Measurements from ENCODE around the gene GNAT3. TPM values are rescaled to one million over a fixed set of nuclear protein-coding genes. Genes with fewer than 3 reads are reported as not detected.

GNAT3 gene
- total and polyA plus RNA-seq, 12 donors, result not detected

DNA sequence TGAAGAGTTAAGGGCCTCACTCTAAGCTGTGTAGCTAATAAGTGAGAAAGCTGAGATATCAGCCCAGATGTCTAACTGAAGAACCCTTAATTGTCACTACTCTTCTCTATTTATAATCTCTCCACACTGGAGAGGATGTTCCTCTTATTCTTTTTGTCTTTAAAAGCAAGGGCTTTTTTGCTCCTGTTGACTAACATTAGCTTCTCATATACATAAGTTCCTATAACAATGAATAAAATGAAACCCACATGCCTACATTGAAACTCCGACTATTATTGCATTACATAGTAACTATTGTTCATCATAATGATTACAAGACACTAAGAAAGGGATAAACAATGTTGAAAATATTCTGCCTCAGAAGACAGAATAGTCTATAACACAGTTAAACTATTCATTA lies 67.1 kb downstream of the GNAT3 start:
- Histone ChIP-seq H3K27ac (no peak overlapping the region), H3K4me3 (no peak overlapping the region), H3K9me3 (replicated peaks in 1 of 3) (no peaks in the 10 kb centered on the region), H3K36me3 (replicated peaks in 1 of 2) (no peaks in the 10 kb centered on the region), H3K4me1 (replicated peaks in 1 of 2) (peaks cover 0 to 11% of the 10 kb centered on the region in 2 donors), H3K27me3 (no peaks in the 10 kb centered on the region)
- intact Hi-C loops (cut with DNase I), result no loop called here
- 77 to 94% (median 84%) methylated on average over 1 of the region's 1 CpG for WGBS, 4 donors
- no peak for DNase-seq
- TF ChIP-seq, protein P1, sequence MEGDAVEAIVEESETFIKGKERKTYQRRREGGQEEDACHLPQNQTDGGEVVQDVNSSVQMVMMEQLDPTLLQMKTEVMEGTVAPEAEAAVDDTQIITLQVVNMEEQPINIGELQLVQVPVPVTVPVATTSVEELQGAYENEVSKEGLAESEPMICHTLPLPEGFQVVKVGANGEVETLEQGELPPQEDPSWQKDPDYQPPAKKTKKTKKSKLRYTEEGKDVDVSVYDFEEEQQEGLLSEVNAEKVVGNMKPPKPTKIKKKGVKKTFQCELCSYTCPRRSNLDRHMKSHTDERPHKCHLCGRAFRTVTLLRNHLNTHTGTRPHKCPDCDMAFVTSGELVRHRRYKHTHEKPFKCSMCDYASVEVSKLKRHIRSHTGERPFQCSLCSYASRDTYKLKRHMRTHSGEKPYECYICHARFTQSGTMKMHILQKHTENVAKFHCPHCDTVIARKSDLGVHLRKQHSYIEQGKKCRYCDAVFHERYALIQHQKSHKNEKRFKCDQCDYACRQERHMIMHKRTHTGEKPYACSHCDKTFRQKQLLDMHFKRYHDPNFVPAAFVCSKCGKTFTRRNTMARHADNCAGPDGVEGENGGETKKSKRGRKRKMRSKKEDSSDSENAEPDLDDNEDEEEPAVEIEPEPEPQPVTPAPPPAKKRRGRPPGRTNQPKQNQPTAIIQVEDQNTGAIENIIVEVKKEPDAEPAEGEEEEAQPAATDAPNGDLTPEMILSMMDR (IDR thresholded peaks at IDR 0.05), result no peak
- no peak for TF ChIP-seq POLR2A (IDR thresholded peaks at IDR 0.05)

DNA sequence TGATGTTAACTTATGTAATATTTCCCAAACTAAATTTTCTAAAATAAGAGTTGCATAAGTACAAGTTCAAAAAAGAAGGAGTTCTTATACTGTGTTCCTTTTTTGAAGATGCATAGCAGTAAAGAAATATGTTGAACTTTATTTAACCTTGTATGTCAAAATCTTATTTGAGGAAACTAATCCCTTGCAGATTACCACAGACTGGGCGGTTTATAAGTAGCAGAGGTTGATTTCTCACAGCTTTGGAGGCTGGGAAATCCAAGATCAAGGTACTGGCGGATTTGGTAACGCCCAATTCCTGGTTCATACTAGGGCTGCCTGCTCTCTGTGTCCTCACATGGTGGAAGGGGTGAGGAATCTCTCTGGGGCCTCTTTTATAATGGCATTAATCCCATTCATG lies 68.5 kb downstream of the GNAT3 start:
- 77 to 97% (median 80%) methylated on average over 2 to 3 of the region's 3 CpGs for WGBS, 4 donors
- TF ChIP-seq, protein P1 (IDR thresholded peaks at IDR 0.05), result no peak
- no peak for TF ChIP-seq POLR2A (IDR thresholded peaks at IDR 0.05)
- Histone ChIP-seq H3K4me3 (no peak overlapping the region), H3K9me3 (replicated peaks in 1 of 3) (no peaks in the 10 kb centered on the region), H3K36me3 (replicated peaks in 1 of 2) (no peaks in the 10 kb centered on the region), H3K27ac (no peak overlapping the region), H3K27me3 (no peaks in the 10 kb centered on the region), H3K4me1 (replicated peaks in 1 of 2) (peaks cover 0 to 11% of the 10 kb centered on the region in 2 donors)
- intact Hi-C loops (cut with DNase I), result no loop called here
- DNase-seq, result no peak

DNA sequence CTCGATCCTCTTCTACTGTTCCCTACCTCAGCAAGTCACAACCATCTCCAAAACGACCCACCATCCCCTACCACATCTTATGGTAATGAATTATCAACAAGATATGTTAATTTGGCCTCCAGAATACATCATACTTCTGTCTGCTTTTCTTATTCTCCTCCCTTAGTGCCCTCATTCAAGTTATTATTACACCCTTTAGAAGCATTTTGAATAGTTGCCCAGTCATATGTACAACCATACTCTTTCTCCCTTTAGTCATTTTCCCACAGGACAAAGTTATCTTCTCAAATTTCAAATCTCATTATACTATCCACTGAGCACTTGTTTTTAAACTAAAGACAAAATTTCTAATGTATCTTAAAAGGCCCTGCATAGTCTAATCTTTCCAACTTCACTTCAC lies 71.0 kb downstream of the GNAT3 start:
- Histone ChIP-seq H3K27me3 (no peaks in the 10 kb centered on the region), H3K9me3 (replicated peaks in 1 of 3) (no peaks in the 10 kb centered on the region), H3K36me3 (replicated peaks in 1 of 2) (no peaks in the 10 kb centered on the region), H3K4me3 (no peak overlapping the region), H3K27ac (no peak overlapping the region), H3K4me1 (replicated peaks in 1 of 2) (peaks cover 0 to 11% of the 10 kb centered on the region in 2 donors)
- DNase-seq, result no peak
- WGBS, 4 donors, result 32 to 57% (median 46%) methylated on average over 2 of the region's 2 CpGs
- TF ChIP-seq POLR2A (IDR thresholded peaks at IDR 0.05), result no peak
- TF ChIP-seq, protein P1 (IDR thresholded peaks at IDR 0.05), result no peak
- intact Hi-C loops (cut with DNase I), result no loop called here

DNA sequence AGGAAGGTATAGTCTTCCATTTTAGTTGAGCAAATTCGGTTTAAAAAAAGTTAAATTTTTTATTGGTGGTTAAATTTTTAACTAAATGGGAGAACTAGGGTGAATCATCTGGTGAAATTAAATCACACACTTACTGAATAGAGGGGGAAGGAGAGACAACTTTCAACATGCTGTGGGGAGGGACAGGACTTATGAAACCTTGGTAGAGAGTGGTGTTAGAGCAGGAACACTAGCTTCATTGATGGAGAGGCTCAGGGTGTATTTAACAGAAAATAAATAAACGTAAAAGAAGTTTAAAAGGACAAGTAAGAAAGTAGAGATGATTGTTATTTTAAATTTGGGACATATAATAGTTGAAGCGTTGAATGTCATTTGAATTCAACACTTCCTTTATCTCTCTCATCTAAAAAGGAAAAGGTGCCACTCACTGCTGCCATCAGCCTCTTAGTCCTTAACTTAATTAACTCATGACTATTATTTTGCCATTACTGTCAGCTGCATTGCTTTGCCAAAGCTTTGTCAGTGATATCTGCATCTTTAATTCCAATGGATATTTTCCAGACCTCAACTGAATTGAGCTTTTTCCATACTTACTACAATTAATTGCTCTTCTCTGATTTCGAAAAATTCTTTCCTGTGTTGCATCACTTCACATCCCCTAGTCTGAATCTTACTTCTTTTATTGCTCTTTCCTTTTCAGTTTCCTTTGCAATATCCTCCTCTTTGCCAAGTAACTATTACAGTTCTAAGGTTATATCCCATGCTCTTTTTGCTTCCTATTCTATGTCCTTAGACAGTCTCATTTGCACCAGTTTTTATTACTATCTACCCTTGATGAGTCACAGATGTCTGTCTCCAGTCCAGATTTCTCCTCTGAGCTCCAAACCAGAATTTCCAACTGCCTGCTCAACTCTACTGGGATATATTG lies 71.7 kb downstream of the GNAT3 start:
- no peaks in the 10 kb centered on the region for H3K9me3 ChIP-seq (replicated peaks in 1 of 3)
- intact Hi-C loops (cut with DNase I), result no loop called here
- 65 to 72% (median 67%) methylated on average over 4 of the region's 4 CpGs for WGBS, 4 donors
- TF ChIP-seq, protein P1 (IDR thresholded peaks at IDR 0.05), result no peak
- TF ChIP-seq POLR2A (IDR thresholded peaks at IDR 0.05), result no peak
- no peak overlapping the region for H3K4me3 ChIP-seq
- H3K36me3 ChIP-seq (replicated peaks in 1 of 2), result no peaks in the 10 kb centered on the region
- H3K27ac ChIP-seq, result no peak overlapping the region
- H3K4me1 ChIP-seq (replicated peaks in 1 of 2), result peaks cover 0 to 11% of the 10 kb centered on the region in 2 donors
- DNase-seq, result peak in 1 of 7 donors; percentile 16
- H3K27me3 ChIP-seq, result no peaks in the 10 kb centered on the region
